Esophagus muscularis mucosa (tissue), 4 donors: ENCODE results near the gene IGFBP2. TPM values are rescaled to one million over a fixed set of nuclear protein-coding genes. Genes with fewer than 3 reads are reported as not detected.

Source experiments
- DNase-seq: peaks from one replicate; pipeline ENCODE4 v3.0.0-alpha.2; 2017; ENCODE audit errors: extremely low spot score
- H3K27ac ChIP-seq, 4 donors: fragments of 200-600 bp; sonication (generic); replicated peaks in 1 of 4; 1 replicate in 3 of 4; 2 replicates in 1 of 4; pipeline ENCODE4 v1.5.1; 2016 to 2019; ENCODE audit warnings: mild to moderate bottlenecking in 1 of 4
- H3K27me3 ChIP-seq, 4 donors: fragments of 200-600 bp; sonication (generic); one replicate each; pipeline versions ENCODE4 v1.5.1 to v1.6.0; 2016 to 2019
- H3K36me3 ChIP-seq, 4 donors: fragments of 200-600 bp; sonication (generic); one replicate each; pipeline ENCODE4 v1.5.1; 2016 to 2019
- H3K4me1 ChIP-seq, 4 donors: fragments of 200-600 bp; sonication (generic); one replicate each; pipeline ENCODE4 v1.5.1; 2016 to 2019
- H3K4me3 ChIP-seq, 4 donors: fragments of 200-600 bp; sonication (generic); 1 replicate in 2 of 4; 2 replicates in 2 of 4; pipeline ENCODE4 v1.5.1; 2016 to 2019; ENCODE audit warnings: mild to moderate bottlenecking in 4 of 4, moderate library complexity in 1 of 4
- H3K9me3 ChIP-seq, 4 donors: fragments of 200-600 bp; sonication (generic); 1 replicate in 3 of 4; 2 replicates in 1 of 4; pipeline ENCODE4 v1.5.1; 2016 to 2019
- EP300 ChIP-seq: sonication (generic); formaldehyde crosslinking; IDR thresholded peaks from one replicate; pipeline ENCODE4 v1.6.1; 2017; ENCODE audit warnings: antibody characterized with exemption
- POLR2A ChIP-seq: fragments of 450-650 bp; IDR thresholded peaks from one replicate; pipeline ENCODE4 v1.6.1; 2017; ENCODE audit warnings: antibody characterized with exemption, moderate library complexity, mild to moderate bottlenecking, low read depth
- POLR2AphosphoS5 ChIP-seq, 2 donors: sonication (generic); formaldehyde crosslinking; IDR thresholded peaks; one replicate each; pipeline ENCODE4 v1.6.1; 2017; ENCODE audit warnings: antibody characterized with exemption in 2 of 2
- WGBS: methylation state at CpG from one replicate; pipeline ENCODE4 v1.1.5; 2018; 5-methylcytosine and 5-hydroxymethylcytosine counted together
- intact Hi-C: fragments of 100-400 bp; cut with DNase I; formaldehyde crosslinking; loops from one replicate; pipeline ENCODE4 v1.15.1; 2023
- total RNA-seq, 4 donors: library from RNA; depleted of rRNA; stranded (reverse); fragments of >200 nt; gene quantifications; one replicate each; pipeline versions ENCODE4 v1.1.0 to v1.2.1, GENCODE V29; 2016
- TF ChIP-seq, protein P1 (sequence below), 3 experiments: fragments of 200-600 bp in 2 of 3; fragments of 450-650 bp in 1 of 3; sonication (generic) in 2 of 3; IDR thresholded peaks; one replicate each; pipeline ENCODE4 v1.5.1; 2017 to 2019; ENCODE audit warnings: antibody characterized with exemption in 3 of 3, mild to moderate bottlenecking in 2 of 3, moderate library complexity in 1 of 3

The IGFBP2 gene
- total RNA-seq, 4 donors from 2014 or later: 188 to 446 (median 280) TPM

- Histone ChIP-seq H3K27ac (peak overlapping the region in 2 of 4 donors; percentile 26 to 61), H3K4me1 (peaks cover 5 to 31% (median 25%) of the 10 kb centered on the region in 4 donors), H3K9me3 (no peaks in the 10 kb centered on the region), H3K27me3 (no peaks in the 10 kb centered on the region), H3K4me3 (no peak overlapping the region), H3K36me3 (no peaks in the 10 kb centered on the region)
- 83% methylated on average over 4 of the region's 4 CpGs for WGBS
- no peak for DNase-seq
- TF ChIP-seq EP300 (no peak), POLR2A (no peak), POLR2AphosphoS5 (IDR thresholded peaks at IDR 0.05) (no peak)
- TF ChIP-seq, protein P1, sequence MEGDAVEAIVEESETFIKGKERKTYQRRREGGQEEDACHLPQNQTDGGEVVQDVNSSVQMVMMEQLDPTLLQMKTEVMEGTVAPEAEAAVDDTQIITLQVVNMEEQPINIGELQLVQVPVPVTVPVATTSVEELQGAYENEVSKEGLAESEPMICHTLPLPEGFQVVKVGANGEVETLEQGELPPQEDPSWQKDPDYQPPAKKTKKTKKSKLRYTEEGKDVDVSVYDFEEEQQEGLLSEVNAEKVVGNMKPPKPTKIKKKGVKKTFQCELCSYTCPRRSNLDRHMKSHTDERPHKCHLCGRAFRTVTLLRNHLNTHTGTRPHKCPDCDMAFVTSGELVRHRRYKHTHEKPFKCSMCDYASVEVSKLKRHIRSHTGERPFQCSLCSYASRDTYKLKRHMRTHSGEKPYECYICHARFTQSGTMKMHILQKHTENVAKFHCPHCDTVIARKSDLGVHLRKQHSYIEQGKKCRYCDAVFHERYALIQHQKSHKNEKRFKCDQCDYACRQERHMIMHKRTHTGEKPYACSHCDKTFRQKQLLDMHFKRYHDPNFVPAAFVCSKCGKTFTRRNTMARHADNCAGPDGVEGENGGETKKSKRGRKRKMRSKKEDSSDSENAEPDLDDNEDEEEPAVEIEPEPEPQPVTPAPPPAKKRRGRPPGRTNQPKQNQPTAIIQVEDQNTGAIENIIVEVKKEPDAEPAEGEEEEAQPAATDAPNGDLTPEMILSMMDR (IDR thresholded peaks at IDR 0.05): no peak
- intact Hi-C loops: no loop called here
Observed at GRCh38 chr2:216621292-216621691, 11.9 kb upstream of the IGFBP2 start.

- DNase-seq: no peak
- TF ChIP-seq EP300 (no peak), POLR2AphosphoS5 (IDR thresholded peaks at IDR 0.05) (no peak), POLR2A (no peak)
- TF ChIP-seq, protein P1 (IDR thresholded peaks at IDR 0.05): no peak
- Histone ChIP-seq H3K9me3 (no peaks in the 10 kb centered on the region), H3K4me3 (no peak overlapping the region), H3K27me3 (no peaks in the 10 kb centered on the region), H3K4me1 (peaks cover 5 to 31% (median 25%) of the 10 kb centered on the region in 4 donors), H3K36me3 (no peaks in the 10 kb centered on the region), H3K27ac (no peak overlapping the region)
- 72% methylated on average over 3 of the region's 4 CpGs for WGBS
- intact Hi-C loops: no loop called here
Observed at GRCh38 chr2:216622526-216622925, 10.7 kb upstream of the IGFBP2 start.

DNA sequence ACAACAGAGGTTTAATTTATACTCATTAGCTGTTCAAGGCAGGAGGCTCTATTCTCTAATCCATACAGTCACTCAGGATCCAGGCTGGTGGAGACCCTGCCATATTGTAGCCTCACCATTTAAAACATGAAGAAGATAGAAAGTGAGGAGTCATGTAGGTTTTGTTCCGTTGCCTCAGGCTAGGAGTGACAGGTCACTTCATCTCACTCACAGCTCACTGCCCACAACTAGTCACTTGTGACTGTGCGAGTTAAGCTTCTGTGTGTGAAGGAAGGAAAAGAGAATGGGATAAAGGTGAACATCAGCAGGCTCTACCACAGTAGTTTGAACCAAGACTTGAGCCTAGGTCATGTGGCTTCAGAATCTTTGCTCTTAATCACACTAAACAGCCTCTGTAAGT, 9.0 kb upstream of the IGFBP2 start:
- H3K9me3 ChIP-seq: no peaks in the 10 kb centered on the region
- DNase-seq: no peak
- peaks cover 5 to 28% (median 23%) of the 10 kb centered on the region in 4 donors for H3K4me1 ChIP-seq
- TF ChIP-seq EP300 (no peak), POLR2AphosphoS5 (IDR thresholded peaks at IDR 0.05) (no peak), POLR2A (no peak)
- TF ChIP-seq, protein P1 (IDR thresholded peaks at IDR 0.05): no peak
- 96% methylated on average over 2 of the region's 2 CpGs for WGBS
- H3K27me3 ChIP-seq: no peaks in the 10 kb centered on the region
- H3K27ac ChIP-seq: no peak overlapping the region
- no peak overlapping the region for H3K4me3 ChIP-seq
- no peaks in the 10 kb centered on the region for H3K36me3 ChIP-seq
- intact Hi-C loops: no loop called here

DNA sequence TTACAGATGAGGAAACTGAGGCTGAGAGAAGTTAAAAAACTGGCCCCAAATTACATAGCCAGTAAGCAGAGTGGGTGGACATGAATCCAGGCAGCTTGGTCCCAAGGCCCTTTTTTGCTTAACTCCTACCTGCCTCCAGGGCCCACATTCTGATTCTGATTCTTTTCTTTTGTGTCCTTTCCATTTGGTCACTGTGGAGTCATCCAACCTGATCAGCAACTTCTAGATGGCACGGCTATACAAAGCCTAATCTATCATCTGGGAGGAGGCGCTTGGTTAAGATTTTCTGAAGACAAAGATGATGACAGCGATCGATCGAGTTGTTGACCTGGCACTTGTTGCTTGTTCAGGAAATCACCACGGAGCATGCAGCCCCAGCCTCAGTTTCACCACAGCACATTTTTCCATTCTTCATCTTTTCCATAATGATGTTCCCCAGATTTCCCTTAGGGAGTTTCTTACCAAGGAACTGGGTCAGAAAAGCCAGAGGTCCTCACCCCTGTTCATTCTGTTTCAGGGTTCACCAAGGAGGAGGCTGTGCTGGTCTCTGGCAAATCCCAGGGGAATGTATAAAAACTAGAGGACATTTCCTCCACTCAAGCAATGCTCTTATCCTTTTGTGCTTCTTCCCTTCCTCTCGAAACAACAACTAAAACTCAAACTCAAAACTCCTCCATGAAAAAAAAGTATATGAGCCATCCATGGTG, 6.9 kb upstream of the IGFBP2 start:
- no peaks in the 10 kb centered on the region for H3K27me3 ChIP-seq
- TF ChIP-seq, protein P1 (IDR thresholded peaks at IDR 0.05): no peak
- TF ChIP-seq EP300 (no peak), POLR2A (no peak), POLR2AphosphoS5 (IDR thresholded peaks at IDR 0.05) (no peak)
- H3K9me3 ChIP-seq: no peaks in the 10 kb centered on the region
- H3K27ac ChIP-seq: no peak overlapping the region
- intact Hi-C loops: no loop called here
- peaks cover 0 to 8% (median 5%) of the 10 kb centered on the region in 4 donors for H3K4me1 ChIP-seq
- H3K4me3 ChIP-seq: no peak overlapping the region
- no peak for DNase-seq
- 93% methylated on average over 7 of the region's 7 CpGs for WGBS
- H3K36me3 ChIP-seq: no peaks in the 10 kb centered on the region

- H3K4me1 ChIP-seq: peaks cover 0 to 2% (median 0%) of the 10 kb centered on the region in 4 donors
- DNase-seq: no peak
- H3K27me3 ChIP-seq: no peaks in the 10 kb centered on the region
- H3K4me3 ChIP-seq: no peak overlapping the region
- 76% methylated on average over 2 of the region's 2 CpGs for WGBS
- intact Hi-C loops: no loop called here
- no peaks in the 10 kb centered on the region for H3K36me3 ChIP-seq
- TF ChIP-seq POLR2A: no peak
- no peak for TF ChIP-seq POLR2AphosphoS5 (IDR thresholded peaks at IDR 0.05)
- TF ChIP-seq EP300: no peak
- TF ChIP-seq, protein P1 (IDR thresholded peaks at IDR 0.05): no peak
- H3K9me3 ChIP-seq: no peaks in the 10 kb centered on the region
- no peak overlapping the region for H3K27ac ChIP-seq
Observed at GRCh38 chr2:216626875-216627245, 6.4 kb upstream of the IGFBP2 start.
